Colonic mucosa (tissue), 4 donors: ENCODE measurements around the gene LSP1. TPM values are rescaled to one million over a fixed set of nuclear protein-coding genes. Genes with fewer than 3 reads are reported as not detected.

Source experiments
- DNase-seq: peaks from one replicate; pipeline ENCODE4 v3.0.0-alpha.2; 2020
- H3K27ac ChIP-seq: fragments of 200-600 bp; one replicate; pipeline ENCODE4 v1.8.0; 2021
- H3K27me3 ChIP-seq: fragments of 200-600 bp; one replicate; pipeline ENCODE4 v1.8.0; 2021
- H3K36me3 ChIP-seq: fragments of 200-600 bp; one replicate; pipeline ENCODE4 v1.8.0; 2021
- H3K4me1 ChIP-seq: fragments of 200-600 bp; one replicate; pipeline ENCODE4 v1.8.0; 2021; ENCODE audit warnings: mild to moderate bottlenecking
- H3K4me3 ChIP-seq: fragments of 200-600 bp; one replicate; pipeline ENCODE4 v1.8.0; 2021
- H3K9ac ChIP-seq, 2 donors: one replicate each; pipeline ENCODE4 v1.7.0; 2013; ENCODE audit warnings: control low read depth in 2 of 2, low read depth in 2 of 2, low read length in 2 of 2
- H3K9me3 ChIP-seq: fragments of 200-600 bp; one replicate; pipeline ENCODE4 v1.8.0; 2021
- CTCF ChIP-seq: fragments of 200-600 bp; IDR thresholded peaks from one replicate; pipeline ENCODE4 v1.8.0; 2022; ENCODE audit warnings: antibody characterized with exemption, mild to moderate bottlenecking
- intact Hi-C: fragments of 100-400 bp; cut with DNase I; formaldehyde crosslinking; loops from one replicate; pipeline ENCODE4 v1.14.1; 2022
- total RNA-seq, 2 donors: library from RNA; stranded (reverse); fragmentation: NEBNext Ultra II Directional in 1 of 2; extraction: Animal tissue kit (Norgen Biotek cat#: 25700) in 1 of 2; gene quantifications; one replicate each; pipeline ENCODE4 v1.2.1, GENCODE V29; 2021
- donor health status: healthy.
- donor health status: DM: no; HTN: no; CAD: no.
- donor health status: DM: no; HTN: no; CAD: no.

Gene LSP1
- total RNA-seq, 2 donors from 2014 or later = 18.9 to 23.0 TPM

GRCh38 chr11:1842149-1843097 is 10.5 kb upstream of the LSP1 start:
- H3K27ac ChIP-seq = no peak overlapping the region
- H3K4me3 ChIP-seq = no peak overlapping the region
- no peak overlapping the region for H3K9ac ChIP-seq
- intact Hi-C loops = no loop called here
- H3K27me3 ChIP-seq = no peaks in the 10 kb centered on the region
- H3K9me3 ChIP-seq = no peaks in the 10 kb centered on the region
- DNase-seq = no peak
- H3K36me3 ChIP-seq = no peaks in the 10 kb centered on the region
- no peaks in the 10 kb centered on the region for H3K4me1 ChIP-seq
- TF ChIP-seq CTCF = no peak

GRCh38 chr11:1843098-1843473 is 9.8 kb upstream of the LSP1 start:
- no peak for DNase-seq
- Histone ChIP-seq H3K27me3 (no peaks in the 10 kb centered on the region), H3K9ac (no peak overlapping the region), H3K4me3 (no peak overlapping the region), H3K27ac (no peak overlapping the region), H3K4me1 (no peaks in the 10 kb centered on the region), H3K36me3 (no peaks in the 10 kb centered on the region), H3K9me3 (no peaks in the 10 kb centered on the region)
- TF ChIP-seq CTCF = no peak
- intact Hi-C loops = no loop called here

GRCh38 chr11:1843796-1844195 is 9.1 kb upstream of the LSP1 start:
- no peak overlapping the region for H3K4me3 ChIP-seq
- no peaks in the 10 kb centered on the region for H3K27me3 ChIP-seq

GRCh38 chr11:1844221-1845094 is 8.4 kb upstream of the LSP1 start:
- no peaks in the 10 kb centered on the region for H3K36me3 ChIP-seq
- H3K4me3 ChIP-seq = no peak overlapping the region
- DNase-seq = peak; percentile 70
- intact Hi-C loops = no loop called here
- no peak for TF ChIP-seq CTCF
- no peaks in the 10 kb centered on the region for H3K4me1 ChIP-seq
- H3K9me3 ChIP-seq = no peaks in the 10 kb centered on the region
- H3K27ac ChIP-seq = no peak overlapping the region
- H3K27me3 ChIP-seq = no peaks in the 10 kb centered on the region
- peak overlapping the region; percentile 23 to 35 for H3K9ac ChIP-seq

More at GRCh38 chr11:1843796-1844195, 9.1 kb upstream of the LSP1 start:
- Histone ChIP-seq H3K36me3 (no peaks in the 10 kb centered on the region), H3K9me3 (no peaks in the 10 kb centered on the region), H3K4me1 (no peaks in the 10 kb centered on the region), H3K27ac (no peak overlapping the region), H3K9ac (peak overlapping the region in 1 of 2 donors; percentile 35)
- DNase-seq = no peak
- intact Hi-C loops = no loop called here
- TF ChIP-seq CTCF = no peak

GRCh38 chr11:1845095-1845429 is 7.8 kb upstream of the LSP1 start:
- no peaks in the 10 kb centered on the region for H3K27me3 ChIP-seq
- no peak for TF ChIP-seq CTCF
- no peak overlapping the region for H3K27ac ChIP-seq
- intact Hi-C loops = no loop called here
- no peaks in the 10 kb centered on the region for H3K9me3 ChIP-seq
- no peak for DNase-seq
- H3K4me1 ChIP-seq = no peaks in the 10 kb centered on the region
- H3K36me3 ChIP-seq = no peaks in the 10 kb centered on the region
- H3K4me3 ChIP-seq = no peak overlapping the region
- no peak overlapping the region for H3K9ac ChIP-seq
